Epithelial cell of proximal tubule (primary cell): Measurements from ENCODE around the gene SLC44A4. TPM values are rescaled to one million over a fixed set of nuclear protein-coding genes. Genes with fewer than 3 reads are reported as not detected.
"Not testable (repeated sequence)": the region's sequence is repeated elsewhere in the genome, so short reads cannot be mapped to it uniquely, and the experiment has no call there.

Source experiments
- DNase-seq: peaks from one replicate; pipeline ENCODE4 v3.0.0-alpha.2; 2011; ENCODE audit warnings: low read depth
- H3K4me3 ChIP-seq: 2 replicates; pipeline ENCODE4 v1.5.1; 2011; ENCODE audit warnings: low read depth, mild to moderate bottlenecking, low read length
- total RNA-seq: library from RNA; depleted of rRNA; stranded (reverse); fragments of >200 nt; gene quantifications from 2 replicates; pipeline ENCODE4 v1.2.3, GENCODE V29; 2015
- TF ChIP-seq, protein P1 (sequence below): conservative IDR thresholded peaks from 2 replicates; pipeline ENCODE4 v1.5.1; 2012; ENCODE audit warnings: low read depth, mild to moderate bottlenecking, low read length

The SLC44A4 gene
- total RNA-seq, 1 donor from 2014 or later = 24.0 TPM

DNA sequence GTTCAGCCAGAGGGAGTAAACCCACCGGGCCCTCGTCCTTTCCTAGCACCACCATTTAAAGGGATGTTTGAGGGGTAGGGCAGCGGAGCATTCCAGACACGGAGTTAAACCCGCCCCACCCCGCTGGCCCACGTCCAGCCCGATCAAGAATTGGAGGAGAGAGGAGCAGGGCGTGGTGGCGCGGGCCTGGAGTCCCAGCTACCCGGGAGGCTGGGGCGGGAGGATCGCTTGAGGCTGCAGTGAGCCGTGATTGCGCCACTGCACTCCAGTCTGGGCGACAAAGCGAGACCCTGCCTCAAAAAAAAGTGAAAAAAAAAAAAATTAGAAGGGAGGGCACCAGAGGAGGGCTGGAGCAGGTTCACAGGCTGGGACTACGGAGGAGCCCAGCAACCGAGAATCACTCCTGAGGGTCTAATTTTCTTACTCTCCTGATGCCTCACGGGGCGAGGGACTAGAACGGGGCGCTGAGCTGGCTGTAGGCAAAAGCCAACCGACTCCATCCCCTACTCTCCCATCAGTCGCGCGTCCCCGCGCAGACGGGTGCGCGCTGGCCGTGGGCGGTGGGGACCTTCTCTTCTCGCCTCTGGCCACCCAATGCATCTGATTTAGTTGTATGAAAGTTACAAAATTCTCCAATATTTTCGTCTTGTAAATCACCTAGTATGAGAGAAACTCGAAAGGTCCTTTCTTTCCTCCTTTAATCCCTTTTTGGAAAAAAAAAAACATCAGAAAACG, 57.3 kb downstream of the SLC44A4 start:
- peak overlapping the region; percentile 68 for H3K4me3 ChIP-seq
- no peak for DNase-seq
- TF ChIP-seq, protein P1, sequence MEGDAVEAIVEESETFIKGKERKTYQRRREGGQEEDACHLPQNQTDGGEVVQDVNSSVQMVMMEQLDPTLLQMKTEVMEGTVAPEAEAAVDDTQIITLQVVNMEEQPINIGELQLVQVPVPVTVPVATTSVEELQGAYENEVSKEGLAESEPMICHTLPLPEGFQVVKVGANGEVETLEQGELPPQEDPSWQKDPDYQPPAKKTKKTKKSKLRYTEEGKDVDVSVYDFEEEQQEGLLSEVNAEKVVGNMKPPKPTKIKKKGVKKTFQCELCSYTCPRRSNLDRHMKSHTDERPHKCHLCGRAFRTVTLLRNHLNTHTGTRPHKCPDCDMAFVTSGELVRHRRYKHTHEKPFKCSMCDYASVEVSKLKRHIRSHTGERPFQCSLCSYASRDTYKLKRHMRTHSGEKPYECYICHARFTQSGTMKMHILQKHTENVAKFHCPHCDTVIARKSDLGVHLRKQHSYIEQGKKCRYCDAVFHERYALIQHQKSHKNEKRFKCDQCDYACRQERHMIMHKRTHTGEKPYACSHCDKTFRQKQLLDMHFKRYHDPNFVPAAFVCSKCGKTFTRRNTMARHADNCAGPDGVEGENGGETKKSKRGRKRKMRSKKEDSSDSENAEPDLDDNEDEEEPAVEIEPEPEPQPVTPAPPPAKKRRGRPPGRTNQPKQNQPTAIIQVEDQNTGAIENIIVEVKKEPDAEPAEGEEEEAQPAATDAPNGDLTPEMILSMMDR = no peak

DNA sequence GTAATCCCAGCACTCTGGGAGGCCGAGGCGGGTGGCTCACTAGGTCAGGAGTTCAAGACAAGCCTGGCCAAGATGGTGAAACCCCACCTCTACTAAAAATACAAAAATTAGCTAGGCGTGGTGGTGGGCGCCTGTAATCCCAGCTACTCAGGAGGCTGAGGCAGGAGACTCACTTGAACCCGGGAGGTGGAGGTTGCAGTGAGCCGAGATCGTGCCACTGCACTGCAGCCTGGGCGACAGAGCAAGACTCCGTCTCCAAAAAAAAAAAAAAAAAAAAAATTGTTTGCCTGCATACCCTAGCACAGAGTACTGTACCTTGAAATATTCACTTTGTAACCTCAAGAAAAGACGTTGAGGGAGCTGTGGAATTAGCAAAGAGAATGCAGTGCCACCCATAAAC, 58.4 kb downstream of the SLC44A4 start:
- H3K4me3 ChIP-seq, DNase-seq: not testable (repeated sequence)

DNA sequence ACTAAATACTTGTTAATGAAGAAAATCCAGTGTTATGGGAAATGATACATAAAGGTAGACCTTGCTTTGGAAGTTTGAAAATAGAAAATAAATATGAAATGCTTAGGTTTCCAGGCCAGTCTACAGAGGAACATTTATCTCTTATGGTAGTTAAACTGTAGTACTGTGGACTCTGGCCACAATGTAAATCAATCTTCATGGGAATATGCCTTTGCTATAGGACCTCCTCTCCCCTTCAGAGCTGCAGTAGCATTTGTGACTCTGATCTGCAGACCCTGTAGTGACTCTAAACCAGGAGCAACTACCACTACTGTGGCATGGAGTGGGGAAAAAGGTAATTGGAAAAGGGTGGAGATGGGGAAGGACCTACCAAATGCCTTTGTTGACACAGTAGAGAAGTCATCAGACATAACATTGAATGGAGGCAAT, 58.9 kb downstream of the SLC44A4 start:
- TF ChIP-seq, protein P1 = no peak

DNA sequence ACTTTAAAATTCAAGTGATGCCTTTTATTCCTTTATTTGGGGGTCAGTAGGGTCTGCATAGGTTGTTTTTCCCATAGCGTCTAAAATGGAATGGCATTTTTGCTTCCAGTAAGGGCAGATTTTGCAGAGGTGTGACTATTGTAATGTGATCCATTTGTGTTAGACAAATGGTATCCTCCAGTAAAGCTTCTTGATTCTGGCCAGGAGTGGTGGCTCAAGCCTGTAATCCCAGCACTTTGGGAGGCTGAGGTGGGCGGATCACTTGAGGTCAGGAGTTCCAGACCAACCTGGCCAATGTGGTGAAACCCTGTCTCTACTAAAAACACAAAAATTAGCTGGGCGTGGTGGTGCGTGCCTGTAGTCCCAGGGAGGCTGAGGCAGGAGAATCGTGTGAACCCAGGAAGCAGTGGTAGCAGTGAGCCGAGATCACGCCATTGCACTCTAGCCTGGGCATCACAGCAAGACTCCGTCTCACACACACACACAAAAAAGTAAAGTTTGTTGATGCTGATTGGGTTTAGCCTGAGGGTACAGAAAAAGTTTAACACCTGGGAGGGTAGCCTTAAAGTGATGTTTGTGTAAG, 60.8 kb downstream of the SLC44A4 start:
- peak overlapping the region; percentile 43 for H3K4me3 ChIP-seq
- DNase-seq = not testable (repeated sequence)

More for the DNA sequence above, 58.9 kb downstream of the SLC44A4 start:
- DNase-seq = no peak
- no peak overlapping the region for H3K4me3 ChIP-seq

DNA sequence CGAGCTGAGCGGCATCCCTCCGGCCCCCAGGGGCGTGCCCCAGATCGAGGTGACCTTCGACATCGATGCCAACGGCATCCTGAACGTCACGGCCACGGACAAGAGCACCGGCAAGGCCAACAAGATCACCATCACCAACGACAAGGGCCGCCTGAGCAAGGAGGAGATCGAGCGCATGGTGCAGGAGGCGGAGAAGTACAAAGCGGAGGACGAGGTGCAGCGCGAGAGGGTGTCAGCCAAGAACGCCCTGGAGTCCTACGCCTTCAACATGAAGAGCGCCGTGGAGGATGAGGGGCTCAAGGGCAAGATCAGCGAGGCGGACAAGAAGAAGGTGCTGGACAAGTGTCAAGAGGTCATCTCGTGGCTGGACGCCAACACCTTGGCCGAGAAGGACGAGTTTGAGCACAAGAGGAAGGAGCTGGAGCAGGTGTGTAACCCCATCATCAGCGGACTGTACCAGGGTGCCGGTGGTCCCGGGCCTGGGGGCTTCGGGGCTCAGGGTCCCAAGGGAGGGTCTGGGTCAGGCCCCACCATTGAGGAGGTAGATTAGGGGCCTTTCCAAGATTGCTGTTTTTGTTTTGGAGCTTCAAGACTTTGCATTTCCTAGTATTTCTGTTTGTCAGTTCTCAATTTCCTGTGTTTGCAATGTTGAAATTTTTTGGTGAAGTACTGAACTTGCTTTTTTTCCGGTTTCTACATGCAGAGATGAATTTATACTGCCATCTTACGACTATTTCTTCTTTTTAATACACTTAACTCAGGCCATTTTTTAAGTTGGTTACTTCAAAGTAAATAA, 61.5 kb downstream of the SLC44A4 start:
- peak overlapping the region; percentile 43 for H3K4me3 ChIP-seq
- not testable (repeated sequence) for DNase-seq

DNA sequence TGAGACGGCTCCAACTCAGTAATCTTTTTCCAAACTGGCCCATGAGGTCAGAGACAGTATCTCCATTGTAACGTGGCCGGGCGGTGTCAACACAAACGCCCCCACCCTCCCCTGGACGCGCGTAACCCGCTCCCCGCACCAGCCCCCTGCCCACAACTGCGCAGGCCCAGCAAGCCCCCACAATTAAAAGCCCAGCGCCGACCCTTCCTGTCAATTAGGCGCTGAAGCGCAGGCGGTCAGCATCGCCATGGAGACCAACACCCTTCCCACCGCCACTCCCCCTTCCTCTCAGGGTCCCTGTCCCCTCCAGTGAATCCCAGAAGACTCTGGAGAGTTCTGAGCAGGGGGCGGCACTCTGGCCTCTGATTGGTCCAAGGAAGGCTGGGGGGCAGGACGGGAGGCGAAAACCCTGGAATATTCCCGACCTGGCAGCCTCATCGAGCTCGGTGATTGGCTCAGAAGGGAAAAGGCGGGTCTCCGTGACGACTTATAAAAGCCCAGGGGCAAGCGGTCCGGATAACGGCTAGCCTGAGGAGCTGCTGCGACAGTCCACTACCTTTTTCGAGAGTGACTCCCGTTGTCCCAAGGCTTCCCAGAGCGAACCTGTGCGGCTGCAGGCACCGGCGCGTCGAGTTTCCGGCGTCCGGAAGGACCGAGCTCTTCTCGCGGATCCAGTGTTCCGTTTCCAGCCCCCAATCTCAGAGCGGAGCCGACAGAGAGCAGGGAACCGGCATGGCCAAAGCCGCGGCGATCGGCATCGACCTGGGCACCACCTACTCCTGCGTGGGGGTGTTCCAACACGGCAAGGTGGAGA, 63.6 kb downstream of the SLC44A4 start, which contains the start of the genes HSPA1A and HSPA1L:
TSS of gene HSPA1A (plus strand) at position 519 of the 814 bp plus-strand sequence. CDS start at position 733, 214 bp downstream.
TSS of gene HSPA1L (minus strand) at position 259 of the 814 bp plus-strand sequence. CDS start 3,311 bp downstream, outside the sequence.
- TF ChIP-seq, protein P1 = no peak
- DNase-seq = no peak
- H3K4me3 ChIP-seq = peak within 1 kb of the TSS; percentile 61

DNA sequence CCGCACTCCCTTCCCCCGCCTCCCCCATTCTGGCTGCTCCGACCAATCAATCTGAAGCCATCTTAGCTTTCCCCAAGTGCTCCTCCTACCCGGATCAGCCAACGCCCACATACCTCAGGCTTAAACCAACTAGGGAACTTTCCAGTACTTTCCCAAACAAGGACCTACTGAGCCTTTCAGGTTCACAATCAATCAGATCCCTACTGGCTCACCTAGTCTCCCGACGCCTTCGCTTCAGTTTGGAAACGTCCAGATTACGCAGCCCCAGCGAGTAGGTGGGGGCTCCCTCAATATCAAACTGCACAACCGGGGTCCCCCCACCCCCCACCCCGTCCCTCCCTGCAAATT, 64.1 kb downstream of the SLC44A4 start:
- peak overlapping the region; percentile 61 for H3K4me3 ChIP-seq
- TF ChIP-seq, protein P1 = no peak
- DNase-seq = peak; percentile 96

DNA sequence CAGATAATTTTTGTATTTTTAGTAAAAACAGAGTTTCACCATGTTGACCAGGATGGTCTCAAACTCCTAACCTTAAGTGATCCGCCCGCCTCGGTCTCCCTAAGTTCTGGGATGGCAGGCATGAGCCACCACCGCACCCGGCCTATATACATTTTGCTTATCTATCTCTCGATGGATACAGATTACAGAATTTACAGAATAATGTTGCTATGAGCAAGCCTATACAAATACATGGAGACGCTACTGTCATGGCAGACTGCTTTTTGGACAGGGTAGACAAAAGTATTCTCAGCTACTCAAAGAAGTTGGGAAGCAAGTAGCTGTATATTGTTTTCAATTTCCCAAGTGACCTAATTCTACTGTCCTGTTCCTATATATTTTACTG, 65.3 kb downstream of the SLC44A4 start:
- no peak overlapping the region for H3K4me3 ChIP-seq
- TF ChIP-seq, protein P1 = no peak
- no peak for DNase-seq
